ENCODE data around the gene PYURF. TPM values are rescaled to one million over a fixed set of nuclear protein-coding genes. Genes with fewer than 3 reads are reported as not detected.

PYURF gene
- total RNA-seq, 1 experiment from 2014 or later: 41.7 TPM

DNA sequence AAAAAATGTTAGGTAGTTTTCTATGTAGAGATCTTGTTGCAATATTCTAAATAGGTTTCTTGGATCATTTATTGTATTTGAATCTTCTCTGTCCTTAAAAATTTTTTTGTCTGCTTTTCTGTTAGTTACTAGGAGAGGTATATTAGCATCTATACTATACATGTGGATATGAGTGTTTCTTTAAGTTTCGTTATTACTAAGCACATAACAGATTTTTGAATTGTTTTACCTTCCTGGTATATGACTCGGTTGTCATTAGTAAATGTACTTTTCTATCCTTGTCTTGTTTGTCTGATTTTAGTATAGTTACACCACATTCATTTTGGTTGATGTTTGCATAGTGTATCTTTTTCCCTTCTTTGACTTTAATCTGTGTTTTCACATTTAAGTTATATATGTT, 20.2 kb downstream of the PYURF start:
- Histone ChIP-seq H2BK15ac (ENCODE audit: low read depth, low read length) (no peak overlapping the region), H2BK12ac (ENCODE audit: insufficient read length, low read depth, low read length) (no peak overlapping the region), H3K14ac (ENCODE audit: insufficient read depth, low read length) (no peak overlapping the region), H2AK5ac (ENCODE audit: insufficient read length, low read length) (no peak overlapping the region), H3K4ac (ENCODE audit: low read depth, low read length) (no peak overlapping the region), H3K18ac (ENCODE audit: insufficient read length, low read depth, low read length) (no peak overlapping the region), H3K23ac (ENCODE audit: insufficient read length, low read depth, low read length) (no peak overlapping the region), H3K27me3 (ENCODE audit: insufficient read depth, low read length) (no peaks in the 10 kb centered on the region), H3K23me2 (ENCODE audit: insufficient read length, low read depth, low read length, poor library complexity, severe bottlenecking) (no peaks in the 10 kb centered on the region), H2BK120ac (ENCODE audit: low read depth, low read length, poor library complexity, severe bottlenecking) (no peak overlapping the region), H3K4me2 (ENCODE audit: insufficient read depth, insufficient read length, low read length) (no peak overlapping the region), H3K9me3 (ENCODE audit: control insufficient read depth, low read depth, low read length) (no peaks in the 10 kb centered on the region), H3K4me1 (ENCODE audit: insufficient read depth, low read length) (no peaks in the 10 kb centered on the region), H2BK5ac (ENCODE audit: insufficient read length, low read length) (no peak overlapping the region), H4K91ac (ENCODE audit: insufficient read length, low read depth, low read length) (no peak overlapping the region), H3T11ph (ENCODE audit: low read length) (no peak overlapping the region), H3K27ac (ENCODE audit: insufficient read length, low read depth, low read length) (no peak overlapping the region), H3K79me1 (ENCODE audit: insufficient read depth, low read depth, low read length, poor library complexity, severe bottlenecking) (no peaks in the 10 kb centered on the region), H3K79me2 (ENCODE audit: insufficient read depth, low read length) (no peaks in the 10 kb centered on the region), H2AFZ (ENCODE audit: low read length) (no peak overlapping the region), H2BK20ac (ENCODE audit: low read depth, low read length, poor library complexity, severe bottlenecking) (no peak overlapping the region), H4K8ac (replicated peaks; ENCODE audit: insufficient read length, low read depth, low read length) (no peak overlapping the region), H3K9ac (ENCODE audit: extremely low read depth, insufficient read length, low read length) (no peak overlapping the region), H4K5ac (ENCODE audit: insufficient read length, low read depth, low read length) (no peak overlapping the region), H4K20me1 (ENCODE audit: control insufficient read depth, insufficient read depth, insufficient read length) (no peaks in the 10 kb centered on the region), H3K56ac (ENCODE audit: insufficient read length, low read depth, low read length) (no peak overlapping the region)
- WGBS (ENCODE audit: extremely low coverage, insufficient read length, low lambda C conversion rate): no CpG with 5 or more reads among the region's 2 CpGs
- TF ChIP-seq, protein P1, sequence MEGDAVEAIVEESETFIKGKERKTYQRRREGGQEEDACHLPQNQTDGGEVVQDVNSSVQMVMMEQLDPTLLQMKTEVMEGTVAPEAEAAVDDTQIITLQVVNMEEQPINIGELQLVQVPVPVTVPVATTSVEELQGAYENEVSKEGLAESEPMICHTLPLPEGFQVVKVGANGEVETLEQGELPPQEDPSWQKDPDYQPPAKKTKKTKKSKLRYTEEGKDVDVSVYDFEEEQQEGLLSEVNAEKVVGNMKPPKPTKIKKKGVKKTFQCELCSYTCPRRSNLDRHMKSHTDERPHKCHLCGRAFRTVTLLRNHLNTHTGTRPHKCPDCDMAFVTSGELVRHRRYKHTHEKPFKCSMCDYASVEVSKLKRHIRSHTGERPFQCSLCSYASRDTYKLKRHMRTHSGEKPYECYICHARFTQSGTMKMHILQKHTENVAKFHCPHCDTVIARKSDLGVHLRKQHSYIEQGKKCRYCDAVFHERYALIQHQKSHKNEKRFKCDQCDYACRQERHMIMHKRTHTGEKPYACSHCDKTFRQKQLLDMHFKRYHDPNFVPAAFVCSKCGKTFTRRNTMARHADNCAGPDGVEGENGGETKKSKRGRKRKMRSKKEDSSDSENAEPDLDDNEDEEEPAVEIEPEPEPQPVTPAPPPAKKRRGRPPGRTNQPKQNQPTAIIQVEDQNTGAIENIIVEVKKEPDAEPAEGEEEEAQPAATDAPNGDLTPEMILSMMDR (conservative IDR thresholded peaks at IDR 0.05): no peak
- no peaks in the 10 kb centered on the region for H3K4me1 Mint-ChIP-seq
- H3K27ac Mint-ChIP-seq: no peak overlapping the region
- no peaks in the 10 kb centered on the region for H3K9me3 Mint-ChIP-seq
- DNase-seq: no peak
- H3K36me3 Mint-ChIP-seq (ENCODE audit: insufficient read depth in 1 of 3, low read depth in 3 of 3): peaks cover 0 to 2% (median 0%) of the 10 kb centered on the region in 3 experiments; a peak in 1 of 7 replicates
- no peaks in the 10 kb centered on the region for H3K27me3 Mint-ChIP-seq (ENCODE audit: low read depth)
- no peak overlapping the region for H3K4me3 Mint-ChIP-seq
